A549 (cell line): ENCODE data around the gene METRNL. TPM values are rescaled to one million over a fixed set of nuclear protein-coding genes. Genes with fewer than 3 reads are reported as not detected.

ENCODE experiments used
- ATAC-seq, 2 experiments: fragments of 200-7000 bp in 1 of 2; fragments of >200 bp in 1 of 2; cut with Nextera tagmentation in 1 of 2; cut with Tn5 transposase in 1 of 2; 3 replicates each; pipeline versions ENCODE4 v1.8.0 to v1.9.1; 2018 to 2020; ENCODE audit warnings: mild to moderate bottlenecking in 1 of 2, moderate library complexity in 1 of 2
- CTCF ChIA-PET: fragments of 300-600 bp; sonication (Branson Sonifier 250); formaldehyde crosslinking; extraction: SDS; loops from one replicate; lab custom pipeline; 2021; ENCODE audit warnings: antibody characterized with exemption, inconsistent platforms; lab: Yijun Ruan, JAX
- POLR2A ChIA-PET: fragments of 350-600 bp; formaldehyde crosslinking; extraction: SDS; loops from one replicate; lab custom pipeline; 2021; ENCODE audit warnings: antibody characterized with exemption, inconsistent platforms; lab: Yijun Ruan, JAX
- DNase-seq, 2 experiments: peaks; one replicate each; pipeline versions ENCODE4 v3.0.0 to v3.0.0-alpha.2; 2011 to 2016; ENCODE audit warnings: low read depth in 1 of 2, low spot score in 1 of 2
- FAIRE-seq: peaks from 2 replicates; lab custom pipeline; 2011; peaks lifted over from hg19 to GRCh38; lab: Jason Lieb, UNC
- H3K27ac ChIP-seq, 2 experiments: fragments of >200 bp; sonication (Bioruptor Twin); formaldehyde crosslinking; 3 replicates each; pipeline ENCODE4 v1.5.1; 2016 to 2017
- H3K4me1 ChIP-seq: fragments of >200 bp; sonication (Bioruptor Twin); formaldehyde crosslinking; 3 replicates; pipeline ENCODE4 v1.6.1; 2016
- H3K4me2 ChIP-seq: fragments of >200 bp; sonication (Bioruptor Twin); formaldehyde crosslinking; 3 replicates; pipeline ENCODE4 v1.6.1; 2016
- H3K4me3 ChIP-seq: fragments of >200 bp; sonication (Bioruptor Twin); formaldehyde crosslinking; 3 replicates; pipeline ENCODE4 v1.5.1; 2016
- H3K9me3 ChIP-seq: fragments of >200 bp; sonication (Bioruptor Twin); formaldehyde crosslinking; 3 replicates; pipeline ENCODE4 v1.6.1; 2016
- CBX2 ChIP-seq: fragments of 200-600 bp; sonication (generic); IDR thresholded peaks from 2 replicates; pipeline ENCODE4 v1.6.1; 2016; ENCODE audit warnings: low read depth, mild to moderate bottlenecking, borderline replicate concordance
- CEBPB ChIP-seq, 2 experiments: fragments of >200 bp in 1 of 2; sonication (Bioruptor Twin) in 1 of 2; formaldehyde crosslinking in 1 of 2; IDR thresholded peaks; 2 replicates each; pipeline ENCODE4 v1.6.1; 2012 to 2016
- CTCF ChIP-seq: fragments of >200 bp; sonication (Bioruptor Twin); formaldehyde crosslinking; IDR thresholded peaks from 3 replicates; pipeline ENCODE4 v1.5.1; 2016
- E2F6 ChIP-seq: IDR thresholded peaks from 2 replicates; pipeline ENCODE4 v1.6.1; 2012; ENCODE audit warnings: low read depth, borderline replicate concordance
- EHF ChIP-seq: fragments of 250-450 bp; sonication (Bioruptor Pico); IDR thresholded peaks from 2 replicates; pipeline ENCODE4 v1.5.0; 2020; ENCODE audit warnings: mild to moderate bottlenecking
- EP300 ChIP-seq, 2 experiments: fragments of >200 bp; sonication (Bioruptor Twin); formaldehyde crosslinking; IDR thresholded peaks; 2 replicates in 1 of 2; 3 replicates in 1 of 2; pipeline ENCODE4 v1.6.1; 2016 to 2017
- FOSL2 ChIP-seq, 2 experiments: fragments of 450-650 bp in 1 of 2; fragments of >200 bp in 1 of 2; sonication (Bioruptor Twin) in 1 of 2; formaldehyde crosslinking; IDR thresholded peaks; 2 replicates each; pipeline versions ENCODE4 v1.5.0 to v1.6.1; 2016 to 2020; ENCODE audit warnings: mild to moderate bottlenecking in 1 of 2, moderate library complexity in 1 of 2
- HDAC2 ChIP-seq: fragments of 200-600 bp; sonication (generic); IDR thresholded peaks from 2 replicates; pipeline ENCODE4 v1.6.1; 2016
- HMGXB4 ChIP-seq: fragments of 250-450 bp; sonication (Bioruptor Pico); IDR thresholded peaks from 2 replicates; pipeline ENCODE4 v1.5.0; 2021; ENCODE audit warnings: mild to moderate bottlenecking, moderate library complexity, borderline replicate concordance
- JUNB ChIP-seq: fragments of >200 bp; sonication (Bioruptor Twin); formaldehyde crosslinking; IDR thresholded peaks from 2 replicates; pipeline ENCODE4 v1.6.1; 2016
- MAX ChIP-seq: IDR thresholded peaks from 2 replicates; pipeline ENCODE4 v1.6.1; 2012
- MAZ ChIP-seq: fragments of 150-350 bp; IDR thresholded peaks from 2 replicates; pipeline ENCODE4 v1.6.1; 2014; ENCODE audit warnings: antibody characterized with exemption, low read depth, low read length, borderline replicate concordance
- NFE2L2 ChIP-seq: fragments of 150-350 bp; conservative IDR thresholded peaks from 2 replicates; pipeline ENCODE4 v1.6.1; 2014; ENCODE audit warnings: low read length
- NR3C1 ChIP-seq: fragments of >200 bp; sonication (Bioruptor Twin); formaldehyde crosslinking; IDR thresholded peaks from 3 replicates; pipeline ENCODE4 v1.6.1; 2017
- REST ChIP-seq: fragments of 200-600 bp; sonication (generic); IDR thresholded peaks from 2 replicates; pipeline ENCODE4 v1.6.1; 2016; ENCODE audit warnings: antibody characterized with exemption, mild to moderate bottlenecking, moderate library complexity
- RFX5 ChIP-seq: fragments of 450-650 bp; IDR thresholded peaks from 2 replicates; pipeline ENCODE4 v1.7.1; 2014; ENCODE audit warnings: antibody characterized with exemption, mild to moderate bottlenecking, moderate library complexity
- RNF2 ChIP-seq: fragments of 200-600 bp; sonication (generic); IDR thresholded peaks from 2 replicates; pipeline ENCODE4 v1.6.1; 2016; ENCODE audit warnings: low read depth, mild to moderate bottlenecking, antibody characterized with exemption, moderate library complexity, borderline replicate concordance
- SREBF2 ChIP-seq: fragments of 450-650 bp; IDR thresholded peaks from 2 replicates; pipeline ENCODE4 v1.6.1; 2014; ENCODE audit warnings: mild to moderate bottlenecking, moderate library complexity
- TFCP2L1 ChIP-seq: fragments of 250-450 bp; sonication (Bioruptor Pico); IDR thresholded peaks from 2 replicates; pipeline ENCODE4 v1.5.0; 2021; ENCODE audit warnings: mild to moderate bottlenecking
- TP53 ChIP-seq: fragments of 250-450 bp; sonication (Bioruptor Pico); IDR thresholded peaks from 2 replicates; pipeline ENCODE4 v1.5.0; 2021; ENCODE audit warnings: mild to moderate bottlenecking, moderate library complexity
- ZFP36 ChIP-seq: fragments of 450-650 bp; IDR thresholded peaks from 2 replicates; pipeline ENCODE4 v1.6.1; 2014; ENCODE audit warnings: borderline replicate concordance; ENCODE audit not compliant: partially characterized antibody
- ZSCAN20 ChIP-seq: fragments of 250-450 bp; sonication (Bioruptor Pico); IDR thresholded peaks from 2 replicates; pipeline ENCODE4 v1.8.0; 2022; ENCODE audit warnings: mild to moderate bottlenecking, moderate library complexity
- WGBS: methylation state at CpG from one replicate; pipeline ENCODE4 v1.1.6; 2017; ENCODE audit errors: missing lambda C conversion rate; 5-methylcytosine and 5-hydroxymethylcytosine counted together
- polyA plus RNA-seq, 4 experiments: library from polyadenylated mRNA; depleted of rRNA in 3 of 4; stranded (reverse); fragments of >200 nt; fragmentation: RNase III in 1 of 4; extraction: RNeasy Plus Mini Kit Qiagen cat#74134 plus additional on column Dnase treatment in 1 of 4; gene quantifications; 2 replicates in 3 of 4; 3 replicates in 1 of 4; pipeline ENCODE4 v1.2.3, GENCODE V29; 2011 to 2017

METRNL gene
- polyA plus RNA-seq, 2 of the 4 experiments (the other 2 are of a cell fraction), result 1.7 to 6.4 TPM

- no peak for TF ChIP-seq EP300 (IDR thresholded peaks at IDR 0.05)
- no peak for TF ChIP-seq FOSL2 (IDR thresholded peaks at IDR 0.05)
- peak; percentile 25; the same call in 1 of the 2 replicates for TF ChIP-seq FOSL2 (CRISPR knock-in tag; IDR thresholded peaks at IDR 0.05)
- Histone ChIP-seq H3K4me3 (no peak overlapping the region), H3K4me2 (no peak overlapping the region), H3K9me3 (peaks cover 4% of the 10 kb centered on the region; the same call in 2 of the 3 replicates), H3K27ac (no peak overlapping the region), H3K4me1 (peaks cover 17% of the 10 kb centered on the region)
- ChIA-PET POLR2A (no interaction called here), CTCF (interaction anchor here (0.9 to 1.4 kb wide), 2 partner anchors 354 to 468 kb away, joined by 3 read pairs; no protein-coding TSS in a partner anchor)
- DNase-seq (no peak), ATAC-seq (no peak), FAIRE-seq (no peak)
- 72% methylated on average over 13 of the region's 13 CpGs for WGBS
Measured at GRCh38 chr17:83136156-83136555, 56.7 kb downstream of the METRNL start.

- Histone ChIP-seq H3K9me3 (peaks cover 11% of the 10 kb centered on the region; the same call in 2 of the 3 replicates), H3K27ac (no peak overlapping the region), H3K4me3 (no peak overlapping the region), H3K4me2 (no peak overlapping the region), H3K4me1 (peaks cover 17% of the 10 kb centered on the region)
- WGBS, result 61% methylated on average over 16 of the region's 16 CpGs
- DNase-seq, result no peak
- no peak for TF ChIP-seq TFCP2L1 (CRISPR knock-in tag)
- TF ChIP-seq CBX2, result no peak
- no peak for TF ChIP-seq EHF (CRISPR knock-in tag)
- no peak for TF ChIP-seq CEBPB (IDR thresholded peaks at IDR 0.05)
- TF ChIP-seq NR3C1, result no peak
- no peak for TF ChIP-seq ZSCAN20
- no peak for TF ChIP-seq MAZ
- TF ChIP-seq MAX, result no peak
- no peak for TF ChIP-seq HDAC2
- TF ChIP-seq TP53 (CRISPR knock-in tag), result no peak
- no peak for TF ChIP-seq E2F6
- no peak for TF ChIP-seq RFX5
- no peak for TF ChIP-seq ZFP36
- TF ChIP-seq RNF2, result no peak
- no peak for TF ChIP-seq NFE2L2
- TF ChIP-seq SREBF2, result no peak
- TF ChIP-seq REST, result no peak
- TF ChIP-seq HMGXB4 (CRISPR knock-in tag), result no peak
- no peak for TF ChIP-seq CTCF
- no peak for TF ChIP-seq JUNB
- ChIA-PET POLR2A (no interaction called here), CTCF (interaction anchor here (0.9 to 1.4 kb wide), 2 partner anchors 355 to 469 kb away, joined by 3 read pairs; no protein-coding TSS in a partner anchor)
- no peak for FAIRE-seq
- ATAC-seq, result no peak
Measured at GRCh38 chr17:83136931-83137330, 57.5 kb downstream of the METRNL start.
